ENCODE results near the gene NUP93.

The NUP93 gene

DNA sequence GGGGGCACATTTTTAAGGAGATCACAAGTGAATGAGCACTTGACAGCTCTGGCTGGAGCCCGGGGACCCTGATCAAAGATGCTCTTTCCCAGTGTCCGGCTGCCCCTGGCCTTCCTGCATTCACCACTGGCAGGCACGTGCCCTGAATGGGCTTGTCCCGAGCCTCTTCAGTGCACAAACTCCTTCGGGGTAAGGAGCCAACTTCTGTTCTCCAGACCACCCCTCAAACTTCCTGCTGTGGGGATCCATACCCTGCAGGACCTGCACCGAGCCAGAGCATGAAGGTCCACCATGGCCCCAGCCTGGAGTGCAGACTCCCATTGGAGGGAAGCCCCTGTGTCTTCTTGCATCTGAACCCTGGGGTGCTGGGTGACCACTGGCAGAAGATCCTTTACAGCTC, 125.3 kb downstream of the NUP93 start:
- no peak for DNase-seq (ENCODE audit: low read depth)
- TF ChIP-seq, protein P1, sequence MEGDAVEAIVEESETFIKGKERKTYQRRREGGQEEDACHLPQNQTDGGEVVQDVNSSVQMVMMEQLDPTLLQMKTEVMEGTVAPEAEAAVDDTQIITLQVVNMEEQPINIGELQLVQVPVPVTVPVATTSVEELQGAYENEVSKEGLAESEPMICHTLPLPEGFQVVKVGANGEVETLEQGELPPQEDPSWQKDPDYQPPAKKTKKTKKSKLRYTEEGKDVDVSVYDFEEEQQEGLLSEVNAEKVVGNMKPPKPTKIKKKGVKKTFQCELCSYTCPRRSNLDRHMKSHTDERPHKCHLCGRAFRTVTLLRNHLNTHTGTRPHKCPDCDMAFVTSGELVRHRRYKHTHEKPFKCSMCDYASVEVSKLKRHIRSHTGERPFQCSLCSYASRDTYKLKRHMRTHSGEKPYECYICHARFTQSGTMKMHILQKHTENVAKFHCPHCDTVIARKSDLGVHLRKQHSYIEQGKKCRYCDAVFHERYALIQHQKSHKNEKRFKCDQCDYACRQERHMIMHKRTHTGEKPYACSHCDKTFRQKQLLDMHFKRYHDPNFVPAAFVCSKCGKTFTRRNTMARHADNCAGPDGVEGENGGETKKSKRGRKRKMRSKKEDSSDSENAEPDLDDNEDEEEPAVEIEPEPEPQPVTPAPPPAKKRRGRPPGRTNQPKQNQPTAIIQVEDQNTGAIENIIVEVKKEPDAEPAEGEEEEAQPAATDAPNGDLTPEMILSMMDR (IDR thresholded peaks at IDR 0.05; ENCODE audit: control insufficient read depth, extremely low read depth, insufficient read depth), result no peak
- H3K4me3 ChIP-seq (ENCODE audit: low read depth, low read length), result no peak overlapping the region

DNA sequence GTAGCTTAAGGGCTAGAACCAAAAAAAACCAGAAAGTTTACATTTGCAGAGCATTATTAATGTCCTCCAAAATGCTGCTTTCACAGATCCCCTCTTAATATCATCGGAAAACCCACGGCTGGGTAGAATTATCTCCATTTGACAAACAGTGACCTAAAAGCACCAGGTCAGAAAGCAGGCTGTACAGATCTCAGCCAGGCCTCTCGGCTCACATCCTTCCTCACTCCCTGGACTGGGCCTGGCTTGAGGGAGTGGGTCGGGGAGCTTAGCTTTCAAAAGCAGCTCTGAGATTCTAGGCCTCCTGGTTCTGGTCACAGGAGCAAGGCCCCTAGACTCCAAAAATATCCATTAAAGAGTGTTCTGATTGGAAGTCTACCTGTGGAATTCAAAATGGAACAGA, 126.0 kb downstream of the NUP93 start:
- no peak for DNase-seq (ENCODE audit: low read depth)
- H3K4me3 ChIP-seq (ENCODE audit: low read depth, low read length), result no peak overlapping the region
- TF ChIP-seq, protein P1 (IDR thresholded peaks at IDR 0.05; ENCODE audit: control insufficient read depth, extremely low read depth, insufficient read depth), result no peak

DNA sequence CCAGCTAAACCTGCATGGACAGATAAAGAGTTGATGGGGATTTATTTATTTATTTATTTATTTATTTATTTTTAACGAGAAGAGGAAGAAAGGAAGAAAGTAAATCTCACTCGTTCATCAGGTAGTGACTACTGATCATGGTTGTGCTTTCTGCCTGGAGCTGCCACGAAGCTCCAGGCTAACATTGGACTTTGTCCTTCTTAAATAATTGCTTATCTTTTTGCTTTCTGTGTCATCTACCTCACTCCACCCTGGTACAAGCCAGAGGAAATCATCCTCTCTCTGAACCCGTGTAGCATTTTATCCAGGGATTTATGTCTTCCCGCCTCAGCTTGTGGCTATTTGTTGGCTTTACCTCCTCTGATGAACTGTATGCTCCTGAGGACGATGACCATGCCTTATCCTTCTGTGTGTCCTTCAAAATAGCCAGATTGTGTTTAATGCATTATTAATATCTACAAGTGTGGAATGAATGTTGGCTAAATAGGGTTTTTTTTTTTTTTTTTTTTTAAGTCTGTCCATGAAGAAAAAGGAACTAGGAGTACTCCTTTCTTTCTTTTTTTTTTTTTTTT, 127.0 kb downstream of the NUP93 start:
- no peak for DNase-seq (ENCODE audit: low read depth)
- H3K4me3 ChIP-seq (ENCODE audit: low read depth, low read length), result no peak overlapping the region
- TF ChIP-seq, protein P1 (IDR thresholded peaks at IDR 0.05; ENCODE audit: control insufficient read depth, extremely low read depth, insufficient read depth), result no peak

DNA sequence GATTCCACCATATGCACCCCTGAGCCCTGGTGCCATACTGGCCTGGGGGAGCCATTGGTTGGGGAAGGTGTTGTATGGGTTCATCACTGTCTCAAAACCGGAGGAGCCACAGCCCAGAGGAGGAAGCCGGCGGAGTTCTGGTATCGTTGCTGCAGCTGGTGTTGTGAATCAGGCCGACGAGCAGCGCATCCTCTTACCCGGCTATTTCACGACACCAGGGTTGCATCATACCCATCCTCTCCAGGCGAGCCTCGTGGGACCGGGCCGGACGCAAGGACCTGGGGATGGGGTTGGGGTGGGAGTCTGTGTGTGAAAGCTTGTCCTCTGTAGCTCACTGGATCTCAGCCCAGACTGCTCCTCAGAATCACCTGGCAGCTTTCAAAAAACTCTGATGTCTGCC, 128.4 kb downstream of the NUP93 start:
- no peak for DNase-seq (ENCODE audit: low read depth)
- no peak overlapping the region for H3K4me3 ChIP-seq (ENCODE audit: low read depth, low read length)
- TF ChIP-seq, protein P1 (IDR thresholded peaks at IDR 0.05; ENCODE audit: control insufficient read depth, extremely low read depth, insufficient read depth), result no peak

DNA sequence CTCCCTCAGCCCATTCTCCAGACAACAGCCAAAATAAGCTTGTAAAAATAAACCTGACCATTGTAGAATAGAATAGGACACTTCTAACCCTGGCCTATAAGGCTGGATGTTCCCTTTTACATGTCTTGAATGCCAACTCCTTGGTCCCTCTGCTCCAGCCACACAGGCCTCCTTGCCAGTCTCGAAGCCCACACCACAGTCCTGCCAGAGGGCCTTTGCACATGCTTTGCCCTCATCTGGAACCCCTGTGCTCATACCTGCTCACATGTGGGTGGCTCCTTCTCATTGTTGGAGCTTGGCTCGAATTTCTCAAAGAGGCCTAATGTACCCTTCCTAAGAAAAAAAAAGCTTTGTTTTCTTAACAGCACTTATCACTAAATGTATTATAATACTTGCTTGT, 129.7 kb downstream of the NUP93 start:
- H3K4me3 ChIP-seq (ENCODE audit: low read depth, low read length), result no peak overlapping the region
- DNase-seq (ENCODE audit: low read depth), result no peak
- TF ChIP-seq, protein P1 (IDR thresholded peaks at IDR 0.05; ENCODE audit: control insufficient read depth, extremely low read depth, insufficient read depth), result no peak

DNA sequence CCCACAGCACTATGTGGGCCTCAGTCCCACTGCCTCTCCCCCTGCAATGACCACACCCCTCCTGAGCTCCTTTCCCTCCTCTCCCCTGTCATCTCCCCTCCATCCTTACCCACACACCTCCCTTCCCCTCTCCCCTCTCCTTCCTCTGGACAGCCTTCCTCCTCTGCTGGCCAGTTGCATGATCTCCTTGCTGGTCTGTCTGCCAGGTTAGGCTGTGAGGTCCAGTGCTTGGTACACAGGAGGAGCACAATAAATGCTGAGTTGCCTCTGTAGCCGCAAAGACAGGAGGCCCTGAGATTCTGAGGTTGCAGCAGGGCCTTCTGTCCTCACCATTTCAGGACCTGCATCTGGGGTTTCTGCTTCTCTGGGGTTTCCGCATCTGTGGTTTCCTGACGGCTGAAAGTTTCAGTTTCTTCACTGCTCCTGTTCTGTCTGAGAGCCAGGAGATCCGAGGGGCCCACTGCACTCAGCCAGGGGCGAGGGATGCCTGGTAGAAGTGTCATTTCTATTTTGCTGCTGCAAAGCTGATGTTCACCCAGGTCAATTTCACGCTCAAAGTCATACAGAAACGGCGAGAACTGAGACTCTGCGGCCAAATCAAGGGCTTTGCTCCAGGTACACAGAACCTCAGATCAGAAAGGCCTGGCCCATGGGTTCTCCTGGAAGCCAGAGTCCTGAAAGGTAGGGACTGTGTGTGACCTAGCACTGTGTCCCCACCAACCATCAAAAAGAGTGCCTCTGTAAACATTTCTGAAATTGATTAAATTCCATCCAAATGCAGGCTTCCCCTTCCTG, 130.5 kb downstream of the NUP93 start:
- H3K4me3 ChIP-seq (ENCODE audit: low read depth, low read length), result no peak overlapping the region
- DNase-seq (ENCODE audit: low read depth), result no peak
- TF ChIP-seq, protein P1 (IDR thresholded peaks at IDR 0.05; ENCODE audit: control insufficient read depth, extremely low read depth, insufficient read depth), result no peak
